Mesenchymal stem cell (in vitro differentiated cells and primary cell): ENCODE results near the gene ABHD17B.

Source experiments
- DNase-seq: peaks from one replicate; pipeline ENCODE4 v3.0.0-alpha.2; 2013
- H2AFZ ChIP-seq: one replicate; pipeline ENCODE4 v1.6.1; 2013; ENCODE audit warnings: low read depth, mild to moderate bottlenecking, control low read depth, inconsistent platforms, low read length, moderate library complexity
- H2AK5ac ChIP-seq: 2 replicates; pipeline ENCODE4 v1.6.1; 2013; ENCODE audit warnings: low read length, moderate library complexity, mild to moderate bottlenecking, inconsistent platforms; ENCODE audit not compliant: severe bottlenecking
- H2BK120ac ChIP-seq: one replicate; pipeline ENCODE4 v1.6.1; 2013; ENCODE audit warnings: low read depth, mild to moderate bottlenecking, inconsistent platforms, low read length, moderate library complexity
- H2BK12ac ChIP-seq, 2 experiments: one replicate each; pipeline ENCODE4 v1.6.1; 2013; ENCODE audit warnings: inconsistent platforms in 2 of 2, low read length in 2 of 2, mild to moderate bottlenecking in 2 of 2, moderate library complexity in 2 of 2, control low read depth in 1 of 2
- H2BK15ac ChIP-seq: one replicate; pipeline ENCODE4 v1.6.1; 2013; ENCODE audit warnings: mild to moderate bottlenecking, low read depth, inconsistent platforms; ENCODE audit not compliant: poor library complexity, severe bottlenecking
- H2BK5ac ChIP-seq: 2 replicates; pipeline ENCODE4 v1.6.1; 2013; ENCODE audit warnings: low read depth, mild to moderate bottlenecking, low read length, control low read depth, inconsistent platforms; ENCODE audit not compliant: poor library complexity, severe bottlenecking
- H3K14ac ChIP-seq, 2 experiments: one replicate each; pipeline ENCODE4 v1.6.1; 2013; ENCODE audit warnings: inconsistent platforms in 2 of 2, low read length in 2 of 2, control low read depth in 1 of 2, mild to moderate bottlenecking in 1 of 2, moderate library complexity in 1 of 2
- H3K18ac ChIP-seq, 2 experiments: one replicate each; pipeline ENCODE4 v1.6.1; 2013; ENCODE audit warnings: inconsistent platforms in 2 of 2, low read length in 2 of 2, control low read depth in 1 of 2, low read depth in 1 of 2, mild to moderate bottlenecking in 1 of 2
- H3K23ac ChIP-seq, 2 experiments: one replicate each; pipeline ENCODE4 v1.6.1; 2013; ENCODE audit warnings: inconsistent platforms in 2 of 2, low read length in 2 of 2, mild to moderate bottlenecking in 2 of 2, moderate library complexity in 2 of 2, control low read depth in 1 of 2
- H3K27ac ChIP-seq: 2 replicates; pipeline ENCODE4 v1.5.1; 2013; ENCODE audit warnings: mild to moderate bottlenecking, moderate library complexity, low read length, control low read depth, inconsistent platforms; ENCODE audit not compliant: poor library complexity, severe bottlenecking
- H3K27me3 ChIP-seq, 2 experiments: 2 replicates each; pipeline versions ENCODE4 v1.6.1 to v1.7.0; 2013; ENCODE audit warnings: low read length in 2 of 2, mild to moderate bottlenecking in 2 of 2, moderate library complexity in 2 of 2, control low read depth in 1 of 2, inconsistent platforms in 1 of 2; ENCODE audit not compliant: control insufficient read depth in 1 of 2, insufficient read depth in 1 of 2
- H3K36me3 ChIP-seq, 2 experiments: 2 replicates each; pipeline versions ENCODE4 v1.6.1 to v1.7.0; 2013; ENCODE audit warnings: low read length in 2 of 2, control low read depth in 1 of 2, inconsistent platforms in 1 of 2, low read depth in 1 of 2, mild to moderate bottlenecking in 1 of 2; ENCODE audit not compliant: insufficient read depth in 2 of 2, control insufficient read depth in 1 of 2
- H3K4ac ChIP-seq, 2 experiments: one replicate each; pipeline ENCODE4 v1.6.1; 2013; ENCODE audit warnings: inconsistent platforms in 2 of 2, low read length in 2 of 2, mild to moderate bottlenecking in 2 of 2, moderate library complexity in 2 of 2, control low read depth in 1 of 2, low read depth in 1 of 2
- H3K4me1 ChIP-seq: 2 replicates; pipeline ENCODE4 v1.6.1; 2013; ENCODE audit warnings: low read depth, low read length, control low read depth; ENCODE audit not compliant: control insufficient read depth, insufficient read depth
- H3K4me2 ChIP-seq: 2 replicates; pipeline ENCODE4 v1.6.1; 2013; ENCODE audit warnings: low read length, mild to moderate bottlenecking, inconsistent platforms; ENCODE audit not compliant: poor library complexity, severe bottlenecking
- H3K4me3 ChIP-seq, 2 experiments: 2 replicates each; pipeline versions ENCODE4 v1.5.1 to v1.7.0; 2013; ENCODE audit warnings: low read length in 2 of 2, mild to moderate bottlenecking in 2 of 2, control low read depth in 1 of 2, low read depth in 1 of 2; ENCODE audit not compliant: insufficient read depth in 1 of 2
- H3K79me1 ChIP-seq: replicated peaks from 2 replicates; pipeline ENCODE4 v1.6.1; 2013; ENCODE audit warnings: mild to moderate bottlenecking, control low read depth, low read length, inconsistent platforms; ENCODE audit not compliant: poor library complexity, severe bottlenecking
- H3K9ac ChIP-seq: 2 replicates; pipeline ENCODE4 v1.7.0; 2013; ENCODE audit warnings: mild to moderate bottlenecking, low read length, moderate library complexity
- H3K9me3 ChIP-seq: 2 replicates; pipeline ENCODE4 v1.7.0; 2013; ENCODE audit warnings: mild to moderate bottlenecking, low read length; ENCODE audit not compliant: control insufficient read depth
- H4K8ac ChIP-seq: one replicate; pipeline ENCODE4 v1.6.1; 2013; ENCODE audit warnings: inconsistent platforms, mild to moderate bottlenecking, low read length, moderate library complexity
- H4K91ac ChIP-seq: one replicate; pipeline ENCODE4 v1.6.1; 2013; ENCODE audit warnings: mild to moderate bottlenecking, low read length, inconsistent platforms
- WGBS: methylation state at CpG from one replicate; pipeline ENCODE4 v1.1.7; 2013; ENCODE audit warnings: mixed read lengths; 5-methylcytosine and 5-hydroxymethylcytosine counted together

ABHD17B gene

GRCh38 chr9:71850996-71851395 lies 60.0 kb downstream of the ABHD17B start:
- Histone ChIP-seq H3K23ac (no peak overlapping the region), H2BK12ac (no peak overlapping the region), H3K9me3 (no peaks in the 10 kb centered on the region), H3K9ac (no peak overlapping the region), H3K27ac (no peak overlapping the region), H3K4me2 (no peak overlapping the region), H2BK5ac (no peak overlapping the region), H3K18ac (no peak overlapping the region), H4K91ac (no peak overlapping the region), H3K4me3 (no peak overlapping the region), H2BK15ac (no peak overlapping the region), H3K14ac (no peak overlapping the region), H3K36me3 (no peaks in the 10 kb centered on the region), H2AK5ac (no peak overlapping the region), H3K4me1 (no peaks in the 10 kb centered on the region), H3K4ac (no peak overlapping the region), H4K8ac (no peak overlapping the region), H3K79me1 (peaks cover 1% of the 10 kb centered on the region), H2BK120ac (no peak overlapping the region), H2AFZ (no peak overlapping the region), H3K27me3 (no peaks in the 10 kb centered on the region)
- no peak for DNase-seq

- no peak overlapping the region for H2AK5ac ChIP-seq
- H3K79me1 ChIP-seq: no peaks in the 10 kb centered on the region
- no peak overlapping the region for H3K27ac ChIP-seq
- H3K4me1 ChIP-seq: no peaks in the 10 kb centered on the region
- no peak overlapping the region for H4K8ac ChIP-seq
- no peak for DNase-seq
- H3K23ac ChIP-seq: no peak overlapping the region
- no peak overlapping the region for H3K18ac ChIP-seq
- H4K91ac ChIP-seq: no peak overlapping the region
- H3K27me3 ChIP-seq: no peaks in the 10 kb centered on the region
- no peak overlapping the region for H3K14ac ChIP-seq
- no peak overlapping the region for H3K4me3 ChIP-seq
- no peak overlapping the region for H2BK120ac ChIP-seq
- H2BK5ac ChIP-seq: no peak overlapping the region
- H3K9me3 ChIP-seq: no peaks in the 10 kb centered on the region
- H3K36me3 ChIP-seq: no peaks in the 10 kb centered on the region
- no peak overlapping the region for H2BK15ac ChIP-seq
- 87% methylated on average over 2 of the region's 2 CpGs for WGBS
- no peak overlapping the region for H2BK12ac ChIP-seq
- H3K4me2 ChIP-seq: no peak overlapping the region
- H3K9ac ChIP-seq: no peak overlapping the region
- H3K4ac ChIP-seq: no peak overlapping the region
- no peak overlapping the region for H2AFZ ChIP-seq
These were observed 63.1 kb downstream of the ABHD17B start for GRCh38 chr9:71847892-71848291.

GRCh38 chr9:71844808-71845207 lies 66.2 kb downstream of the ABHD17B start:
- no peak overlapping the region for H3K4ac ChIP-seq

GRCh38 chr9:71839668-71840067 lies 71.3 kb downstream of the ABHD17B start:
- no peak overlapping the region for H4K8ac ChIP-seq
- no peak overlapping the region for H3K14ac ChIP-seq
- no peak overlapping the region for H2BK12ac ChIP-seq
- H3K4me2 ChIP-seq: no peak overlapping the region
- no peak overlapping the region for H3K18ac ChIP-seq
- H3K23ac ChIP-seq: no peak overlapping the region
- H3K79me1 ChIP-seq: no peaks in the 10 kb centered on the region
- H3K27me3 ChIP-seq: no peaks in the 10 kb centered on the region
- H2BK5ac ChIP-seq: no peak overlapping the region
- H2BK15ac ChIP-seq: no peak overlapping the region
- H2AK5ac ChIP-seq: no peak overlapping the region
- DNase-seq: no peak
- no peak overlapping the region for H3K27ac ChIP-seq
- H3K36me3 ChIP-seq: no peaks in the 10 kb centered on the region
- WGBS: 90% methylated on average over 5 of the region's 5 CpGs
- H3K4me1 ChIP-seq: no peaks in the 10 kb centered on the region
- H4K91ac ChIP-seq: no peak overlapping the region
- H2BK120ac ChIP-seq: no peak overlapping the region
- H3K9ac ChIP-seq: no peak overlapping the region
- no peak overlapping the region for H3K4ac ChIP-seq
- H3K4me3 ChIP-seq: no peak overlapping the region
- H2AFZ ChIP-seq: no peak overlapping the region
- peaks cover 8% of the 10 kb centered on the region for H3K9me3 ChIP-seq

More at GRCh38 chr9:71844808-71845207, 66.2 kb downstream of the ABHD17B start:
- H3K27me3 ChIP-seq: no peaks in the 10 kb centered on the region
- no peak overlapping the region for H3K14ac ChIP-seq
- no peak overlapping the region for H2BK5ac ChIP-seq
- H3K36me3 ChIP-seq: no peaks in the 10 kb centered on the region
- no peak overlapping the region for H2BK12ac ChIP-seq
- no peak overlapping the region for H2BK120ac ChIP-seq
- no peak overlapping the region for H3K23ac ChIP-seq
- no peaks in the 10 kb centered on the region for H3K4me1 ChIP-seq
- no peak overlapping the region for H3K9ac ChIP-seq
- DNase-seq: no peak
- no peak overlapping the region for H2AK5ac ChIP-seq
- no peak overlapping the region for H4K91ac ChIP-seq
- no peak overlapping the region for H3K4me3 ChIP-seq
- no peak overlapping the region for H2BK15ac ChIP-seq
- no peaks in the 10 kb centered on the region for H3K9me3 ChIP-seq
- no peak overlapping the region for H3K4me2 ChIP-seq
- H2AFZ ChIP-seq: no peak overlapping the region
- no peak overlapping the region for H3K27ac ChIP-seq
- no peak overlapping the region for H3K18ac ChIP-seq
- no peaks in the 10 kb centered on the region for H3K79me1 ChIP-seq
- no peak overlapping the region for H4K8ac ChIP-seq
